GM19324 (cell line): ENCODE results near the gene MPHOSPH8.
"Not testable (repeated sequence)": the region's sequence is repeated elsewhere in the genome, so short reads cannot be mapped to it uniquely, and the experiment has no call there.

ENCODE experiments used
- ATAC-seq: cut with Tn5 transposase; IDR thresholded peaks from one replicate; pipeline ENCODE4 v1.9.1; 2021; ENCODE audit warnings: mild to moderate bottlenecking, moderate library complexity; ENCODE audit not compliant: unreplicated experiment, low FRiP score

Gene MPHOSPH8

DNA sequence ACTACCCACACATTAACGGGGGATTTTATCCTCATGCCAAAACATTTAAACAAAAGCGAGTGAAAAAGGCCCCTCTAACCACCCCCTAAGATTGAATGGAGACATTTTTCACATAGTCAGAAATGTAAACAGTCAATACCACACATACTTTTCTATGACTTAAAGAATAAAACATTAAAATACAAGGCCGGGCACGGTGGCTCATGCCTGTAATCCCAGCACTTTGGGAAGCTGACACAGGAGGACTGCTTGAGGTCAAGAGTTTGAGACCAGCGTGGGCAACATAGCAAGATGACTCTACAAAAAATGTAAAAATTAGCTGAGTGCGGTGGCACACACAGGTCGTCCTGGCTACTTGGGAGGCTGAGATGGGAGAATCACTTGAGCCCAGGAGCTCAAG is 47.3 kb downstream of the MPHOSPH8 start:
- ATAC-seq: no peak

DNA sequence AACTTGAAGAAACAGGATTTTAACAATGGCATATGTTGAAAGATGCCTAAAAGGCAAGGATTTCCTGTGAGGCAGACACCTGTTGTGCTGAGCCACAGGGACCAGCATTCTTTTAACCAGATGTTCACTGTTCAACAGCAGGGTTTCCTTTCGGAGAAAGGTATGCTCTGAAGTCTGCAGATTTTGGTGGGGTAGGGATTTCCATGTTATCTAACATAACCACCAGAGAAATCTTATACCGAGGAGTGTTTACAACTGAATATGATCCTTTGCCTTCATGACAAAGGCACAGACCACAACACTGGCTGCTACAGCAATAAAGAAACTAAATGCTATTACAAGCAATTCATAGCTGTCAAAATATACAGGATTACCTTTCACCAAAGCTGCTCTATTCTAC is 48.1 kb downstream of the MPHOSPH8 start:
- ATAC-seq: no peak

DNA sequence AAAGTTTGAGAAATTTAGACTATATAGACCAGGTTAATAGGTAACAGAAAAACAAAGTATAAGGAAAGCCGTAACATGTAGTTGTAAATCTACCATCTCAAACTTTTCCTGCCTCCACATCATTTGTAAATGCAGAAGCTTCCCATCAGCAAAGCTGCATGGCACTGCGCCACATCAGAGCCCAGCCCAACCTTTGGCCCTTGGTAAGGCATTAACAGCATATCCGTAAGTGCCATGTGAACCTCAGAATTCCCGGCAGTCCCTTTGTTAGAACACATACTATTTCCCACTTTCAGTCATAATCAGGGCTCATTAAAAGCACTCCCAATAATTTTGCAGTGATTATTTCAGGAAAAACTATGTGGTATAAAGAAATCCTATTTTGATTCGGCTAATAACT is 51.6 kb downstream of the MPHOSPH8 start:
- ATAC-seq: no peak

DNA sequence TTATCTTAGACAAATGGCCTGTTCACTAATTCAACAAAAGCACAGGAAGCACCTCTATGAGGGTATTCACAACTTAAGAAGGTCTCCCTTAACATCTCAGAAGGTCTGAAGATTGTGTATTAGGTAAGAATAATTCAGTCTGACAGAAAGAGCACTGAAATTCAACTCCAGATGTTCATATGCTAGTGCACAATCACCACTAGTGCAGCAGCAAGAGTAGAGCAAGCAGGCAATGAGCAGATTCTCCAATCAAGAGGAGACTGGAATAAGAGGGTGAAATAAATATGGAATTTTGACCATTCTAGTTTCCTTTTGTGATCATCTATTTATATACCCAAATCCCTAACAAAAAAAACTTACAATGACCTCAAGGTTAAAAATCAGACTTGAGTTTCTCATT is 52.0 kb downstream of the MPHOSPH8 start:
- no peak for ATAC-seq

DNA sequence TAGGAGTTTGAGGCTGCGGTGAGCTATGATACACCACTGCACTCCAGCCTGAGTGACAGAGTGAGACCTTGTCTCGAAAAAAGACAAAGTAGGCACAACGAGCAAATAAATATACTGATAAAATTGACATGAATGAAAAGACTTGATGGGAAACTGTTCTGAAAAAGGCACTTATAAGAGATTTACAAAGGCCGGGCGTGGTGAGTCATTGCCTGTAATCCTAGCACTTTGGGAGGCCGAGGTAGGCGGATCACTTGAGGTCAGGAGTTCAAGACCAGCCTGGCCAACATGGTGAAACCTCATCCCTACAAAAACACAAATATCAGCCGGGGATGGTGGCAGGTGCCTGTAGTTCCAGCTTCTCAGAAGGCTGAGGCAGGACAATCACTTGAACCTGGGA is 58.0 kb downstream of the MPHOSPH8 start:
- ATAC-seq: not testable (repeated sequence)

DNA sequence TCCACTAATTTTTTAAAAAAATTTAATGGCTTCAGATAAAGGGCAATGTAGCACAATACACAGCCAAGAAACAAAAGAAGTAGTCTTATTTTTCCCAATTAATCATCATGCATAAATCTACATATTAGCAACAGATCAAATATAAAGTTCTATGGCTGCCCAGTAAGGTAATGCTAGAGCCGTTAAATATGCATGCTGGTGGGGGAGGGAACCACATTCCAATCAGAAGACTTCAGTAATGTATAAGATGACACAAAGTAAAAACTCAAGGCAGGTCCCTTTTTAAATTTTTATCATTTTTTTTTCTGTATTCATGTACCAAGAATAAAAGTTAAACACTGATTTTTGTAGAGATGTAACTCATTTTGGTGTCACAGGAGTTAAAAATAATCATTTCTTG is 62.0 kb downstream of the MPHOSPH8 start:
- no peak for ATAC-seq

DNA sequence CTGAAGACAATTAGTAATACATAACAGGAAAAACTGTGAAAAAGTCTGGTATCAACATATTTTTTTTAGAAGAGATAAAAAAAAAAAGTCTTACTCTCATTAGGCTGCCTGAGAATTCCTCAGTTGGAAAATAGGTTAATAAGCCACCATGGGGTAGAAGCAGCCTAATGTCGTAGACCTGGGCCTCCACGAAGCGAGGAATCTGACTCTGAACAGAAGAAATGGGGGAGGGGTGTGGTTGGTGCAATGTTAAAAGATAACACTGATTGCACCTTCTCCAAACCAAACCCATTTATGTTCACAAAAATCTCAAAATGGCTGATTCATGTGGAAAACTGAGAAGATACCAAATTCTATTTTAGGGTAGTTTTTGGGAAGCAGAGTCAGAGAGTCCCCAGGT is 62.4 kb downstream of the MPHOSPH8 start:
- no peak for ATAC-seq

DNA sequence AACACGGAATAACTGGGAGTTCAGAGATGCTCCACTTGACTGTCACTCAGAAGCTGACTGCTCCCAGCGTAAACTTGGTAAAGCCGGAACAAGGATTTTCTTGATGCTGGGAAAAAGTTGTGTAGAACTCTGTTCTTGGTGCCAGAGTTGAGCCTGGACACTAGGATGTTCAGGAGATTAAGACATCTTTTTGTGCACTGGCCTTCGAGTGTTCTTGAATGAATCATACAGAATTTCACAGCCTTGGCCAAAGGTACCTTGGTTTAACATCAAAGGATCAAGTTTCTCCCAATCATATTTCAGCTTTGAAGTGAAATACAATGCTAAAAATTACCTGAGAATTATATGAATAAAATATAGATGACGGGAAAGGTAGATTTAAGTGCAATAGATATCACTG is 67.5 kb downstream of the MPHOSPH8 start:
- ATAC-seq: not testable (repeated sequence)

DNA sequence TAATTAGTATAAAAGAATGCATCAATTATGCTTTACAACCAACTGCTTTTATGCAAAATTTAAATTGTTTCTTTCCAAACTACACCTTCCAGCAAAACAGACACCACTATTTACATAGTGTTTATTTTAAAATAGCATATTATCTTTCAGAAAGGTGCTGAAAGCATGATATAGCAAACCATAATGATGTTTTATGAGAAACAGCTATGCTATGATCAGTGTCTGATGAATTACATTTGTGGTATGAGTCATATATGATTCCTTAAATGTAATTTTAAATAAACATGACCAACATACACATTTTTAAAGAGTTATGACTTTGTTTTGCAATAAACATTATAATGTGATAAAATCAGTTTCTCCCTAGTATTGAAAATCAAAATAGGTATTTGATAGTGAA is 68.2 kb downstream of the MPHOSPH8 start:
- ATAC-seq: not testable (repeated sequence)

DNA sequence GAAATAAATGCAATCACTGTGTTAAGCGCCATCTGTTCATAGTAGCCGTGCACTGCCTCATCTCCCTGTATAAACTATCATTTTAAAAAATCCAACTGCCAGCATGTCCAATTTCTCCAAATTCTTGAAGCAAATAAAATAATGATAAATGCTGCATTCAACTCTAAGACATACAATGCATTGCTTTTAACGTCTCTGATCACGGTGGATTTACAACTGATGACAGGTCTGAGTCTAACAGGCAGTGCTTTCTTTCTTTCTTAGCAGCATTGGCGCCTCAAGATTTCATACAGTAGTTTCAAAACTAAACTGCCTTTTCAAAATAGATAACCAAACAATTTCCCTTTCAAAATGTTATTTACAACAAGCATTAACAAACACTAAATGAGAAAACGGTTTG is 70.8 kb downstream of the MPHOSPH8 start:
- ATAC-seq: not testable (repeated sequence)

DNA sequence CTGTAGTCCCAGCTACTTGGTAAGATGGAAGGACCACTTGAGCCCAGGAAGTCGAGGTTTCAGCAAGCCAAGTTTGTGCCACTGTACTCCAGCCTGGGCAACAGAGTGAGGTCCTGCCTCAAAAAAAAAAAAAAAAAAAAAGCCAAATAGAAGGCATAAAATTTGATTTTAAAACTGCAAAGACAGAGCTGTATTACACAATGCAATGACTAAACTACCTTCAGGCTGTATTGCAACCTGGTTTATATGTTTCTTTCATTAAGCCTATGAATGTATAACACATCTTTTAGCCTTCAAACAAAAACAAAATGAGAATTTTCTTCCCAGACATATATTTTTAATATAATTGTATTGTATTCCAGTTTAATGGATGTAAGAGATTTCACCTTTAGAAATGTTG is 75.6 kb downstream of the MPHOSPH8 start:
- not testable (repeated sequence) for ATAC-seq

DNA sequence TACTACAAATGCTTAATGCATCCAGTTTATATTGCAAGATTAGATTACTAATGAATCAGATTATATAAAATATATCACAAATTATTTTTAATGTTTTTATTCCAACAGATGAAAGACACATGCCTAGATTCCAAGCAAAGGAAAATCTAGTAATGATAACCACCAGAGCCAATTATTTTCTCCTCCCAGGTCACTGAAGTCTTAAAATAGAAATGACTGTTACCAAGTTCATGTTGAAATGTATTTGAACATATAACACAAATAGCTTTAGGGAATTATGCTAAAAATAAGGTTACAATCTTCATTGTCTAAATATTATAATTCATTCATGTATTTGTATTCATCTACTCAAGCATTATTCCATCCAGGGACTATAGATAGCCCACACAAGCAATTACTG is 76.3 kb downstream of the MPHOSPH8 start:
- not testable (repeated sequence) for ATAC-seq

DNA sequence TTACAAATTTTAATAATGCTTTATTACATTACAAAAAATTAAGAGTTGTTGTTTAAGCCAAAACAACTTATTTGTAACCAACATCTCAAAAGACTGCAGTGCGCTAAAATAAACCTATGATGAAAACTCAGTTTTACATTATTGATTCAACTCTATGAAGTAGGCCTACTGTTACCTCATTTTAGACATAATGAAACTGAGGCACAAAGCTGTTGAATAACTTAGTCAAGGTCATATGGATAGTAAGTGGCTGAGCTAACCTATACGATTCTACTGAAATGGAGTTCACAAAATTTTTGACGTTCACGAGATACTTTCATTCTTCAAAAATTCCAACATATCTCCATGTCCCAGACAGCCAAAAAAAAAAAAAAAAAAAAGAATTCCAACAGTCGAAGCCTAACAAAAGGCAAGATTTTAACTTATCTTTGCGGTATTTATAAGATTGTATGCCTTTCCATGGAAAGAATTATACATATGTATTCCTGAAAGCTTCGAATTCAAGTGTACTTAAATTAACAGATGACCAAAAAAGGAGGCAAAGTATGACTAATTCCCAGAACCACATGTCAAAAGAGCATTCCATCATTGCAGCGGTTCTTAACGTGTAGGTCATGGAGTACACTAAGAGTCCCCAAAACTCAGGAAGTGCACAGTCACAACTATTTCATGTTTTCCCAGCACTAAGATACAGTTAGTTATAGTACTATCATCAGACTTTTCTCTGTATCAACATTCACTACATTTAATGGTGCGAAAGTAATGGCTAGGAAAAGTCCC is 79.9 kb downstream of the MPHOSPH8 start:
- ATAC-seq: no peak

DNA sequence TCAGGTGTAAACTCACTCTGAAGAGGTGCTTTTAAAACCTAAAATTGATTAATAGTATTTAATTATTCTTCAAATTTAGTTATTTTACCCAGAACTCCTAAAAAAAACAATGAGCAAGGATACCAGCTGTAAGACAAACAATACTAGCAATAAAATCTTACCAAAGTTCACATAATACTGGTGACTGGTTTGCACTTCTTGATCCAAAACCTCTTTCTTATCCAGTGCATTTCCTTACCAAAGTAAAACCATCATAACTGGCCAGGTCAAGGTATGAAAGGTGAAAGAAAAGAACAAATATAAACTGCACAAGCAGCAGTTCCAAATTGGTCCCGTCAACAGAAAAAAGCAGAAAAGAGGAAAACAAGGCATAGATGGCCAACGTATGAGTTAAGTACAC is 86.6 kb downstream of the MPHOSPH8 start:
- ATAC-seq: no peak
